WTC11 (cell line): Measurements from ENCODE around the gene RPL21. TPM values are rescaled to one million over a fixed set of nuclear protein-coding genes. Genes with fewer than 3 reads are reported as not detected.

Experiments
- ATAC-seq: fragments of 200-7000 bp; cut with Tn5 transposase; 2 replicates; pipeline ENCODE4 v1.10.0; 2021; ENCODE audit warnings: mild to moderate bottlenecking, moderate library complexity
- CTCF ChIA-PET: fragments of 300-600 bp; sonication (Branson Sonifier 250); formaldehyde crosslinking; loops from one replicate; lab custom pipeline; 2021; ENCODE audit warnings: antibody characterized with exemption; lab: Charles Lee
- POLR2A ChIA-PET: fragments of 350-600 bp; sonication (Branson Sonifier 250); formaldehyde crosslinking; loops from one replicate; lab custom pipeline; 2021; ENCODE audit warnings: antibody characterized with exemption; lab: Charles Lee
- DNase-seq: peaks from one replicate; pipeline ENCODE4 v3.0.0; 2021; ENCODE audit warnings: low spot score
- H3K27ac Mint-ChIP-seq: 2 replicates; pipeline ENCODE4 v1.8.0; 2021; ENCODE audit warnings: mixed read lengths
- H3K27me3 Mint-ChIP-seq: 2 replicates; pipeline ENCODE4 v1.8.0; 2021; ENCODE audit warnings: low read depth, mild to moderate bottlenecking, moderate library complexity, mixed read lengths
- H3K36me3 Mint-ChIP-seq: 2 replicates; pipeline ENCODE4 v1.8.0; 2021; ENCODE audit warnings: mixed read lengths
- H3K4me1 Mint-ChIP-seq: 2 replicates; pipeline ENCODE4 v1.8.0; 2022; ENCODE audit warnings: mixed read lengths
- H3K4me3 Mint-ChIP-seq: 2 replicates; pipeline ENCODE4 v1.8.0; 2021; ENCODE audit warnings: mild to moderate bottlenecking, moderate library complexity, mixed read lengths
- H3K9me3 Mint-ChIP-seq: 2 replicates; pipeline ENCODE4 v1.8.0; 2021; ENCODE audit warnings: mixed read lengths
- ATF3 ChIP-seq: sonication (generic); formaldehyde crosslinking; conservative IDR thresholded peaks from 2 replicates; pipeline ENCODE4 v1.8.1; 2022; ENCODE audit warnings: mild to moderate bottlenecking, missing genetic modification reagents
- CBFB ChIP-seq: sonication (generic); formaldehyde crosslinking; IDR thresholded peaks from 2 replicates; pipeline ENCODE4 v1.8.1; 2022; ENCODE audit warnings: mild to moderate bottlenecking, low read depth, missing genetic modification reagents
- CREB1 ChIP-seq: sonication (generic); formaldehyde crosslinking; IDR thresholded peaks from 2 replicates; pipeline ENCODE4 v1.8.0; 2023; ENCODE audit warnings: mild to moderate bottlenecking, missing genetic modification reagents
- GABPB1 ChIP-seq: sonication (generic); formaldehyde crosslinking; IDR thresholded peaks from 2 replicates; pipeline ENCODE4 v1.8.1; 2023; ENCODE audit warnings: mild to moderate bottlenecking, missing genetic modification reagents
- GRHL2 ChIP-seq: fragments of 250-450 bp; sonication (Bioruptor Pico); IDR thresholded peaks from 2 replicates; pipeline ENCODE4 v1.8.0; 2022; ENCODE audit warnings: mild to moderate bottlenecking, moderate library complexity; ENCODE audit not compliant: insufficient replicate concordance, severe bottlenecking
- HMGA2 ChIP-seq: fragments of 250-450 bp; sonication (Bioruptor Pico); IDR thresholded peaks from 2 replicates; pipeline ENCODE4 v1.4.0; 2021; ENCODE audit warnings: mild to moderate bottlenecking, moderate library complexity
- KAT7 ChIP-seq: sonication (generic); formaldehyde crosslinking; IDR thresholded peaks from 2 replicates; pipeline ENCODE4 v1.8.1; 2023; ENCODE audit warnings: missing genetic modification reagents, mild to moderate bottlenecking, borderline replicate concordance
- MAX ChIP-seq: sonication (generic); formaldehyde crosslinking; IDR thresholded peaks from 2 replicates; pipeline ENCODE4 v1.8.0; 2022; ENCODE audit warnings: mild to moderate bottlenecking, missing genetic modification reagents
- NFE2L1 ChIP-seq: sonication (generic); formaldehyde crosslinking; IDR thresholded peaks from 2 replicates; pipeline ENCODE4 v1.8.1; 2023; ENCODE audit warnings: missing genetic modification reagents
- SOX15 ChIP-seq: fragments of 250-450 bp; sonication (Bioruptor Pico); IDR thresholded peaks from 2 replicates; pipeline ENCODE4 v1.9.0; 2021; ENCODE audit warnings: mild to moderate bottlenecking
- TP53 ChIP-seq: sonication (generic); formaldehyde crosslinking; IDR thresholded peaks from 2 replicates; pipeline ENCODE4 v1.8.1; 2023; ENCODE audit warnings: mild to moderate bottlenecking, missing genetic modification reagents
- ZNF219 ChIP-seq: sonication (generic); formaldehyde crosslinking; IDR thresholded peaks from 2 replicates; pipeline ENCODE4 v1.8.0; 2023; ENCODE audit warnings: missing genetic modification reagents, mild to moderate bottlenecking, borderline replicate concordance
- ZNF423 ChIP-seq: fragments of 250-450 bp; sonication (Bioruptor Pico); IDR thresholded peaks from 2 replicates; pipeline ENCODE4 v2.1.2; 2022; ENCODE audit warnings: mild to moderate bottlenecking, moderate library complexity
- ZNF425 ChIP-seq: fragments of 250-450 bp; sonication (Bioruptor Pico); conservative IDR thresholded peaks from 2 replicates; pipeline ENCODE4 v1.9.0; 2021; ENCODE audit warnings: mild to moderate bottlenecking
- total RNA-seq: library from RNA; stranded (reverse); gene quantifications from 3 replicates; pipeline ENCODE4 v1.2.3, GENCODE V29; 2021
- TF ChIP-seq, protein P1 (sequence below): sonication (generic); formaldehyde crosslinking; IDR thresholded peaks from 2 replicates; pipeline ENCODE4 v1.8.0; 2022; ENCODE audit warnings: mild to moderate bottlenecking, missing genetic modification reagents
- TF ChIP-seq, protein P2 (sequence below): fragments of 250-450 bp; sonication (Bioruptor Pico); IDR thresholded peaks from 2 replicates; pipeline ENCODE4 v1.8.0; 2021; ENCODE audit warnings: mild to moderate bottlenecking
- TF ChIP-seq, protein P3 (sequence below): sonication (generic); formaldehyde crosslinking; IDR thresholded peaks from 2 replicates; pipeline ENCODE4 v1.8.1; 2022; ENCODE audit warnings: mild to moderate bottlenecking, moderate library complexity, missing genetic modification reagents
- TF ChIP-seq, protein P4 (sequence below): fragments of 250-450 bp; sonication (Bioruptor Pico); IDR thresholded peaks from 2 replicates; pipeline ENCODE4 v1.9.0; 2021; ENCODE audit warnings: mild to moderate bottlenecking

The RPL21 gene
- total RNA-seq, 1 experiment from 2014 or later: 1,082 TPM

DNA sequence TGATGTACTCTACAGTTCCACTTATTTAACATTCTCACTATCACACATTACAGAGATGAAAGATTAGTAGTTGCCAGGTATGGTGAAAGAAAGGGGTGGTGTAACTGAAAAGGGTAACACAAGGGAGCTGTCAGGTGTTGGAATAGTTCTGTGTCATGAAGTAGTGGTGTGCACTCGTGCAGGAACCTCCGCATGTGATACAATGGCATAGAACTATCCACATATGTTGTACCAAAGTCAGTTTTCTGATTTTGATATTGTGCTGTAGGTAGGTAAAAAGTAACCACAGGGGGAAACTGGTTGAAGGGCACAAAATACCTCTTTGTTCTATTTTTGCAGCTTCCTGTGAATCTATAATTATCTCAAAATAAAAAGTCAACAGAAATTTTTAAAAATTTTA lies 24.4 kb upstream of the RPL21 start:
- H3K4me3 Mint-ChIP-seq: no peak overlapping the region
- no peak for ATAC-seq
- ChIA-PET CTCF (interaction anchor here (0.7 to 1.0 kb wide), 3 partner anchors 113 to 135 kb away, joined by 3 to 6 read pairs (median 3); no protein-coding TSS in a partner anchor), POLR2A (interaction anchor here (0.6 kb wide), 1 partner anchor 125 kb away, joined by 4 read pairs; no protein-coding TSS in a partner anchor)
- H3K27me3 Mint-ChIP-seq: peaks cover 71% of the 10 kb centered on the region
- no peak for DNase-seq
- no peaks in the 10 kb centered on the region for H3K36me3 Mint-ChIP-seq
- no peak overlapping the region for H3K27ac Mint-ChIP-seq
- H3K4me1 Mint-ChIP-seq: peaks cover 7% of the 10 kb centered on the region
- H3K9me3 Mint-ChIP-seq: peaks cover 15% of the 10 kb centered on the region
- TF ChIP-seq TP53: no peak
- no peak for TF ChIP-seq ZNF423 (CRISPR knock-in tag)
- TF ChIP-seq, protein P1, sequence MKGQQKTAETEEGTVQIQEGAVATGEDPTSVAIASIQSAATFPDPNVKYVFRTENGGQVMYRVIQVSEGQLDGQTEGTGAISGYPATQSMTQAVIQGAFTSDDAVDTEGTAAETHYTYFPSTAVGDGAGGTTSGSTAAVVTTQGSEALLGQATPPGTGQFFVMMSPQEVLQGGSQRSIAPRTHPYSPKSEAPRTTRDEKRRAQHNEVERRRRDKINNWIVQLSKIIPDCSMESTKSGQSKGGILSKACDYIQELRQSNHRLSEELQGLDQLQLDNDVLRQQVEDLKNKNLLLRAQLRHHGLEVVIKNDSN: no peak
- TF ChIP-seq KAT7 (CRISPR knock-in tag): no peak
- TF ChIP-seq CREB1 (CRISPR knock-in tag): no peak
- TF ChIP-seq, protein P2, sequence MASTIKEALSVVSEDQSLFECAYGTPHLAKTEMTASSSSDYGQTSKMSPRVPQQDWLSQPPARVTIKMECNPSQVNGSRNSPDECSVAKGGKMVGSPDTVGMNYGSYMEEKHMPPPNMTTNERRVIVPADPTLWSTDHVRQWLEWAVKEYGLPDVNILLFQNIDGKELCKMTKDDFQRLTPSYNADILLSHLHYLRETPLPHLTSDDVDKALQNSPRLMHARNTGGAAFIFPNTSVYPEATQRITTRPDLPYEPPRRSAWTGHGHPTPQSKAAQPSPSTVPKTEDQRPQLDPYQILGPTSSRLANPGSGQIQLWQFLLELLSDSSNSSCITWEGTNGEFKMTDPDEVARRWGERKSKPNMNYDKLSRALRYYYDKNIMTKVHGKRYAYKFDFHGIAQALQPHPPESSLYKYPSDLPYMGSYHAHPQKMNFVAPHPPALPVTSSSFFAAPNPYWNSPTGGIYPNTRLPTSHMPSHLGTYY: no peak
- no peak for TF ChIP-seq MAX
- TF ChIP-seq, protein P3, sequence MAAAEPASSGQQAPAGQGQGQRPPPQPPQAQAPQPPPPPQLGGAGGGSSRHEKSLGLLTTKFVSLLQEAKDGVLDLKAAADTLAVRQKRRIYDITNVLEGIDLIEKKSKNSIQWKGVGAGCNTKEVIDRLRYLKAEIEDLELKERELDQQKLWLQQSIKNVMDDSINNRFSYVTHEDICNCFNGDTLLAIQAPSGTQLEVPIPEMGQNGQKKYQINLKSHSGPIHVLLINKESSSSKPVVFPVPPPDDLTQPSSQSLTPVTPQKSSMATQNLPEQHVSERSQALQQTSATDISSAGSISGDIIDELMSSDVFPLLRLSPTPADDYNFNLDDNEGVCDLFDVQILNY (CRISPR knock-in tag): no peak
- TF ChIP-seq, all 79 proteins: peak for 0

- TF ChIP-seq HMGA2 (CRISPR knock-in tag) (no peak), CBFB (no peak), ZNF219 (CRISPR knock-in tag) (no peak), GABPB1 (no peak), NFE2L1 (no peak), ATF3 (CRISPR knock-in tag) (no peak), GRHL2 (no peak), MAX (no peak), SOX15 (CRISPR knock-in tag) (no peak), ZNF425 (CRISPR knock-in tag) (no peak)
- TF ChIP-seq, protein P3 (CRISPR knock-in tag): no peak
- TF ChIP-seq, protein P1: no peak
- TF ChIP-seq, protein P4, sequence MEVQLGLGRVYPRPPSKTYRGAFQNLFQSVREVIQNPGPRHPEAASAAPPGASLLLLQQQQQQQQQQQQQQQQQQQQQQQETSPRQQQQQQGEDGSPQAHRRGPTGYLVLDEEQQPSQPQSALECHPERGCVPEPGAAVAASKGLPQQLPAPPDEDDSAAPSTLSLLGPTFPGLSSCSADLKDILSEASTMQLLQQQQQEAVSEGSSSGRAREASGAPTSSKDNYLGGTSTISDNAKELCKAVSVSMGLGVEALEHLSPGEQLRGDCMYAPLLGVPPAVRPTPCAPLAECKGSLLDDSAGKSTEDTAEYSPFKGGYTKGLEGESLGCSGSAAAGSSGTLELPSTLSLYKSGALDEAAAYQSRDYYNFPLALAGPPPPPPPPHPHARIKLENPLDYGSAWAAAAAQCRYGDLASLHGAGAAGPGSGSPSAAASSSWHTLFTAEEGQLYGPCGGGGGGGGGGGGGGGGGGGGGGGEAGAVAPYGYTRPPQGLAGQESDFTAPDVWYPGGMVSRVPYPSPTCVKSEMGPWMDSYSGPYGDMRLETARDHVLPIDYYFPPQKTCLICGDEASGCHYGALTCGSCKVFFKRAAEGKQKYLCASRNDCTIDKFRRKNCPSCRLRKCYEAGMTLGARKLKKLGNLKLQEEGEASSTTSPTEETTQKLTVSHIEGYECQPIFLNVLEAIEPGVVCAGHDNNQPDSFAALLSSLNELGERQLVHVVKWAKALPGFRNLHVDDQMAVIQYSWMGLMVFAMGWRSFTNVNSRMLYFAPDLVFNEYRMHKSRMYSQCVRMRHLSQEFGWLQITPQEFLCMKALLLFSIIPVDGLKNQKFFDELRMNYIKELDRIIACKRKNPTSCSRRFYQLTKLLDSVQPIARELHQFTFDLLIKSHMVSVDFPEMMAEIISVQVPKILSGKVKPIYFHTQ (CRISPR knock-in tag): no peak
- Mint-ChIP-seq H3K27me3 (peaks cover 60% of the 10 kb centered on the region), H3K36me3 (no peaks in the 10 kb centered on the region), H3K9me3 (peaks cover 15% of the 10 kb centered on the region), H3K4me1 (peaks cover 7% of the 10 kb centered on the region), H3K4me3 (no peak overlapping the region), H3K27ac (no peak overlapping the region)
- POLR2A ChIA-PET: no interaction called here
- DNase-seq (no peak), ATAC-seq (no peak)
- CTCF ChIA-PET: interaction anchor here (1.0 kb wide), 1 partner anchor 134 kb away, joined by 3 read pairs; no protein-coding TSS in a partner anchor
Measured at GRCh38 chr13:27228131-27228530, 23.2 kb upstream of the RPL21 start.
